HG03095 (cell line): Measurements from ENCODE around the gene ZBTB49.

Source experiments
- ATAC-seq: cut with Tn5 transposase; IDR thresholded peaks from one replicate; pipeline ENCODE4 v1.9.1; 2021; ENCODE audit warnings: moderate library complexity; ENCODE audit not compliant: unreplicated experiment

ZBTB49 gene

DNA sequence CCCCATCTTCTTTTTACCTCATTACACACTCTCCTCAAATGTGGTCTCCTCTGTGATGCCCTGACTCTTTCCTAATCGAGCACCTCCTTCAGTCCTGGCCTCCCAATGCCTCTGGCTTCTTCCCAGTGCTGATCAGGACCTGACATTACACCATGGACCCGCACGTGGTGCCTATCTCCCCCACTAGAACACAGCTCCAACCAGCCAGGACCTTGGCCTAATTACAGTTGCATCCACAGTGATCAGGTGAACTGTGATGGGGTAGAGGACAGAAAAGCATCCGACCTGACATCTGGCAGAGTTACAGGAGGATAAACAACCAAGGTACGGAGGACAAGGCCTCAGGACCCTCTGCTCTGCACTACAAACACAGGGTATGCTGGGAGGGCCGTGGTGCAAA, 12.5 kb upstream of the ZBTB49 start:
- ATAC-seq = no peak

DNA sequence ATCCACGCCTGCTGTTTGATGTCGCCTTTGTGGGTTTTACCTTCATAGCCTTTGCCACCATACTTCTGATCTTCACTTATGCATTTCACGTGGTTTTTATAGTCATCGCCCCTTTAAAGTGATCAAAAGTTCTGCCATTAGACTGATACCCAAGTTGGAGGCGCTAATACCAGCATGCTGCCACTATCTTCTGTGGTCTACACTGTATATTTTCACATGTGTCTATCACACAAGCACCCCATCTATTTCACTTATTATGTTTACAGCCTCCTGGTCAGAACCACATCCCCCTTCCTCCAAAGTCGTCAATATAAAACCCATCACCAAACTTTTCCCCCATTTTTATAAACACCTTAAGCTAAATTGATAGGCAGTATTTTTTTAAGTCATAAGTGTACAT, 8.3 kb upstream of the ZBTB49 start:
- ATAC-seq = no peak

DNA sequence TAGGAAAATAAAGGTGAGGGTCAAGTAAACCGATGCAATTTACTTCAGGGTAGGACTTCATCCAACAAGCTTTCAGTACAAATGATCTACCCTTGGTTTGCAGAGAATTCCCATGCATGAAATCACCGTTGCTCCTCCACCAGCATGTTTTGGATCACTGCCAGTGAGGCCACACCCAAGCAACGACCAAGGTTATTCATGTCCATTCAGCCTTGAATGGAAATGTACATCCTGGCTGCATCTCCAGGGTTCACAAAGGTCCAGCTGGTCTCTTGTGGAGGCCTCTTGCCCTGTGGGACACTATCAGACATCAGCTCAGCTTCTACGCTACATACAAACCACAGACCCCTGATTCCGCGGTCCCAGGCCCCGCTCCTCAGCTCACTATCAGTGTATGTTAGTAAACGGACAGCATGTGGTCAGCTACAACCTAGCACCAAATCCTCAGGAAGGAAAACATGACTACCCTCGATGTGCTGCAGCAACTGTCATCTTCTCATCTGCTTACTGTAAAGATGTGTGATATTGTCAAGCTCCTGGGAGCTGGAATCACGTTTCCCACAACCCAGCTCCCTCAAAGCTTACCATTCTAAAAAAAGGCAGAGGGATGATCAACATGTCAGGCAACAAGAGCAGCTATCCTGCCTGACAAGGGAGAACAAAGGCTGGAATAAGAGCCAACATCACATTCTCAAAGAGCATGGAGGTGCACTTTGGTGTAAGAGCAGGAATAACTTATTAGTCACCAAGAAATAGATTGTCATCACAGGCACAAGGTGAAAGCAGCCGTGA, 5.0 kb upstream of the ZBTB49 start:
- no peak for ATAC-seq

DNA sequence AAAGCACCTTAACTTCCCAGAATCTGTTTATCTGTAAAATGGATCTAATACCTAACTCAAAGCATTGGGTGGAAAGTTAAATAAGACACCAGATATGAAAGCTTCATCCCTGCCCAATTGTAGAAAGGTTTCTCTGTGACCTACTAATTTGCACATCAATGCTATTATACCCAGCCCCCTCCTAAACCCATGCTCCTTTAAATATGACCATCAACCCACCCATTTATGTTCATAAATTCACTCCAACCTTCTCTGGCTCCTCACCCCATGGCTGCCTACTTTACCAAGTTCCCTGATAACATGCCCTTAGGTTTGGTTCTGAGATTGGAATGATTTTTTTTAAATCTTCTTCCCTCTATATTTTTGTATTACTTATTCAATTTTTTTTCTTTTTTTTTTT, 2.0 kb upstream of the ZBTB49 start:
- ATAC-seq = no peak

DNA sequence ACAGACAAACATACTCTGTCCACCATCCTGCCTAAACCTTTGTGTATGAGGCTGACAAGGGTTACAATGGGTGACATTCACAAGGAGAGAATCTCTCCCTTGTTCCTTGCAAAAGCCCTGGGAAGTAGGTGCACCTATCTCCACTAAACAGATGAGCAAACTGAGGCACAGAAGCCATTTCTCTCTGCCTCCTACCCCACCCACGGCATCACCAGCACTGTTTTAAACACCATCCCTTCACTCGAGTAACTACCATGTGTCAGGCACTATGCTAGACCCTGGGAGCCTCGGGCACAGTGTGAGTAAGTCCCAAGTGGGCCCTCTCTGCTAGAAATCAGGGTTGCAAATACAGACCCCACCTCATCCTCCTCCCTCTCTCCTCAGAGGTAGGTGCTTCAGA, 996 bp upstream of the ZBTB49 start:
- no peak for ATAC-seq

DNA sequence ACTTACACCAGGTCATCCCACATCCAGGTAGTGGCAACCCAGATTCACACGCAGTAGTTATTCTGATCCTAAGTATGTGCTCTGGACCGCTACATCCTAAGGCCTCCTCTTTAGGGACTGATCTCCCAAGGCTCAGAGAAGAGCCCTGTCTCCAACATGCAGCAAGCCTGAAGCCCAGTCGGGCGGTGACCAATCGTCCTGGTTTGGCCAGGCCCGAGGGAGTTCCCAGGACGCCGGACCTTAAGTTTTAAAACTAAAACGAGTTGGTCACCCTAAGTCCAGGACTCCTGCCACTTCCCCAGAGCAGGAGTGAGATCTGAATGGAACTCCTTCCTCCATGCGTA, 482 bp upstream of the ZBTB49 start:
- peak; percentile 6 for ATAC-seq

DNA sequence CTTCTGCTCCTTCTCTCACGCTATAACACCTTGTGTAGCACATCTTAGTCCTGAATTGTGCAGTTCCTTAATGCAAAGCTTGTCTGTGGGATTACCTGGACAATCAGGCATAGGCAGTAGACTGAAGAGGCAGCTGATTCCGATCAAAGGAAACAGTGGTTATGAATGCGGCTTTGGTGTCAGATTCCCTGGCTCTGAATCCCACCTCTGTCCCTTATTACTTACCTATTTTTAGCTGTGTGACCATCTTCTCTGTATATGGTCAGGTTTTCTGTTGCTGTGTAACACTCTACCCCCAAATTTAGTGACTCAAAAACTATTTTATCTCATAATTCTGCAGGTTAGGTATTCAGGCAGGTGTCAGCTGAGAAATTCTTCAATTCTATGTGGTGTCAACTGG, 3.2 kb downstream of the ZBTB49 start:
- no peak for ATAC-seq

DNA sequence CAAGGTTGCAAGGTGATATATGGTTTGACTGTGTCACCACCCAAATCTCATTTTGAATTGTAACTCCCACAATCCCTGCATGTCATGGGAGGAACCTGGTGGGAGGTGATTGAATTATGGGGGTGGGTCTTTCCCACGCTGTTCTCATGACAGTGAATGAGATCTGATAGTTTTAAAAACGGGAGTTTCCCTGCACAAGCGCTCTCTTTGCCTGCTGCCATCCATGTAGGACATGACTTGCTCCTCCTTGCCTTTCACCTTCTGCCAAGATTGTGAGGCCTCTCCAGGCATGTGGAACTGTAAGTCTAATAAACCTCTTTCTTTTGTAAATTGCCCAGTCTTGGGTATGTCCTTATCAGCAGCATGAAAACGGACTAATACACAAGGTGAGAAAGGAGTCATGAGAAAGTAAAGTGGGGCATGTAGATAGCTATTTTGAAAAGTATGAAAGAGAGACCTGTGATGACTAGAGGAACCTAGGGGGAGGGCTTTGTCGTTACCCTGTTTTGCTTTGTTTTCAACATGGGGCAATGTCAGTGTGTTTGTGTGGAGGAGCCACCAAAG, 6.3 kb downstream of the ZBTB49 start:
- no peak for ATAC-seq

DNA sequence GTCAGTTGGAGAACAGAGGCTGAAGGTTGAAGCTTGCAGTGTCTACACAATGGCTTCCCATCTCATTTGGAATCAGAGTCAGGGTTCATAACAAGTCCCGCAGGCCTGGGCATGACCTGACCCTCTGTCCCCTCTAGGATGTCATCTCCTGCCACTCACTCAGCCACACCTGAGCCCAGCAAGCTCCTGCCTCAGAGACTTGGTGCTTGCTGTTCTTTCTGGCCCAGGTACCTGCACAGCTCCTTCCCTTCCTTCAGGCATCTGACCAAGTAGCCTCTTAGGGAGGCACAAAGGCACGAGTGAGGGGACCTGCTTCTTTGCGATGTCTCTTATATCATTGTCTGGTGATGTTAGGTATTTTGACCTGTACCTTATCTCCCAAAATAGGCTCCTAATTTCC, 9.0 kb downstream of the ZBTB49 start:
- no peak for ATAC-seq

DNA sequence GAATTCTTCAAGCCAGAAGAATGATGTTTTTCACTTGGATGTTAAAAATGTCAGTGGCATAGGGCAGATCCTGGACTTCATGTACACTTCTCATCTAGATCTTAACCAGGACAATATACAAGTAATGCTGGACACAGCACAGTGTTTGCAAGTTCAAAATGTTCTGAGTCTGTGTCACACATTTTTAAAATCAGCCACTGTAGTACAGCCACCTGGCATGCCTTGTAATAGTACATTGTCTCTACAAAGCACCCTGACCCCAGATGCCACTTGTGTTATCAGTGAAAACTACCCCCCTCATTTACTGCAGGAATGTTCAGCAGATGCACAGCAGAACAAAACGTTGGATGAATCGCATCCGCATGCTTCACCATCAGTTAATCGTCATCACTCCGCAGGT, 11.9 kb downstream of the ZBTB49 start:
- no peak for ATAC-seq

DNA sequence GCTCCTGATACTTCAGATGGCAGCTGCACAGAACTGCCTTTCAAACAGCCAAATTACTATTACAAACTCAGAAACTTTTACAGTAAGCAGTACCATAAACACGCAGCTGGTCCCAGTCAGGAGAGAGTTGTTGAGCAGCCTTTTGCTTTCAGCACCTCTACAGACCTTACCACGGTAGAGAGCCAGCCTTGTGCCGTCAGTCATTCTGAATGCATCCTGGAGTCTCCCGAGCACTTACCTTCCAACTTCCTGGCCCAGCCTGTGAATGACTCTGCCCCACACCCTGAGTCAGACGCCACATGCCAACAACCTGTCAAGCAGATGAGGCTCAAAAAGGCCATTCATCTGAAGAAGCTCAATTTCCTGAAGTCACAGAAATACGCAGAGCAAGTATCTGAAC, 12.4 kb downstream of the ZBTB49 start:
- ATAC-seq = no peak

DNA sequence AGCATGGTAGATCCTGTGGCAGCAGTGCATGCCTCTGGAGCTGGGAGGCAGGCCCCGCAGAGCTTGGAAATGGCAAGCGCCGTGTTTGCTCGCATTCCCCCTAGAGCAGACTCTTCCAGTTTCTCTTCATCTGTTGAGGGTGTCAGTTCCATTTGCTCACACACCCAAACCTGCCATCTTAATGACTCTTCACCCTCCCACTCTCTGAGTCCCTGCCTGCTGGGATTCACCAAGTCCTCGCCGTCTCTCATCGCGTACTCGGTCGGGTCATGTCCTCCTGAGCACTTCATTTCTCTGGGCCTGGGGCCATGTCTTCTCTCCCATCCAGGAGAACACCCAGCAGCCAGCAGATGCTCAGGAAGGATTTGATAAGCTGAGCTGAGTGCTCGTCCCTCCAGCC, 16.9 kb downstream of the ZBTB49 start:
- ATAC-seq = no peak

DNA sequence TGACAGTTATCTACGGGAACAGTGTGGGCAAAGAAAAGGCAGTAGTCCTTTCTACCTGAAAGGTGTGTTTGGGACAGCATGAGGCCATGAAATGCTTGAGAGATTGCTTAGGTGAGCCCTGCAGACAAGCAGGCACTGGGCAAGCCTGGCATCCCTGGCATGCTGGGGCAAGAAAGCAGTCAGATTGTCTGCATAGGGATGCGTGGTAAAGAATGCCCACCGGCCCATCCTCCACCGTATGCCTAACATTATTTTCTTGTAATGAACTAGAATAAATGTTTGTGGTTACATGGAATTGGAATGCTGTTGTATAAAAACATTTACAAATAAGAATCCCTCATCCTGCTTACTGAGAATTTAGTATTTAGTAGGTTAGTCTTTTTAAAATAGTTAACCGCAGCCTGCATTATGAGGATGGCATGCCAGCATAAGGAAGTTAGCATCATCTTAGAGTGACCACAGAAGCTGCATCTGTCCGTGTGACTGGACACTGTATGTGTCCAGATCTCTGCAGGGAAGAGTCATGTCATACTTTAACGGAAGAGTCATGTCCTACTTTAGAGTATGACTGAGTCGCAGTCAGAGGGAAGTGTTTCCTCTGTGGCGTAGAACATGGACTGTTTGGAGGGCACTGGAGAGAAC, 18.9 kb downstream of the ZBTB49 start:
- no peak for ATAC-seq

DNA sequence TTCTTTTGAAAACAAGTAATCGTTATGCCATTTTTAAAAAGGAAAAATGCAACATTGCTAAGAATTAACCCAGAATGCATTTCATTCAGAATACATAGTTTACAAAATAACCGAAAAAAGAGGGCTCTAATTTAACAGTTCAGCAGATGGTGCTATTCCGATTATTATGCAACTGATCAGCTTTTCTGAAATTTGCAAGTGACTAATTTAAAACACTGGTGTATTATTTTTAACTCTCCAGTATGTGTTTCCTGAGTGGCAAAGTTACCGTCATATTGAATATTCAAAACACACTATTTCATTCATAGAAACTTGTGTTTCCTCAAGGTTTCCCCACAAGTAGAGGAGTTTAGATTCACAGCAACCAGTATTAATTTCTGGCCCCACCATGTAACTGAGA, 21.1 kb downstream of the ZBTB49 start:
- ATAC-seq = no peak

DNA sequence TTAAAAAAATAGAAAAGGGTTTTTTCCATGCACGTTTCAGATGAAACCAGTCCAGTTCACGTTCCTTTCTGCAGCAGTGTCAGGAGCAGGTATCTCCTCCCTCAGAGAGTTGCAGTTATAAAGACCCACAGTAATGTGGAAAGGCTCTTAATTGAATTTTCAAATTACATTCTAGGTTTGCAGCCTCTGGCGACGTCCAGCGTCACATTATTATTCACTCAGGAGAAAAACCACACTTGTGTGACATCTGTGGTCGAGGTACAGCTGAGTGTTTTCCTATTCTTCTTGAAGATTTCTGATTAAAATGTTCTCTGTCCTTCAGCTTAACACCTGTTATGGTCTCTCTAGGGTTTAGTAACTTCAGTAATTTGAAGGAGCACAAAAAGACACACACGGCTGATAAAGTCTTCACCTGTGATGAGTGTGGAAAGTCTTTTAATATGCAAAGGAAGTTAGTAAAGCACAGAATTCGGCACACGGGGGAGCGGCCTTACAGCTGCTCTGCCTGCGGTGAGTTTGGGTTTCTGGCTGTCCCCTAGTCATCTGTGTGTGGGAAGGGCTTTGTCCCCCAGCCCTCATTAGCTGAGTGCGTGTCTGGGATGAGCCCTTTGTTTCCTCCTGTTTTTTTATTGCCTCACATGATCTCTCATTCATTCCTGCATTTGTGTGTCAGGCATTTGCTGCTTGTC, 25.6 kb downstream of the ZBTB49 start:
- no peak for ATAC-seq

DNA sequence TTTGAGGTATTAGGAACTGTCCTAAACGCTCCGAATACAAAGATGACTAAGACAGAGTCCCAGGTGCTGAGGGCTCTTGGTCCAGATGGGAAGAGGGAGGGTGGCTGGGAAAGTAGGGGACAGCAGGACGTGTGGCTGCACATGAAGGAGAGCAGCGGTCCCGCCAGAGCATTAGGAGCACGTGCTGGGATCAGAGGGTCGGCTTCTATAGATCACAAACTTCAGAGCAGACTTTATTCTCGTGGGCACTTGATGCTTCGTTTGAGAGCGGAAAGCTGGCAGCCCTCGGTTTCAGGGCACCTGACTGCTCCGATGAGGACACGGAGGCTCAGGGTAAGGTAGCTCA, 26.1 kb downstream of the ZBTB49 start:
- no peak for ATAC-seq

DNA sequence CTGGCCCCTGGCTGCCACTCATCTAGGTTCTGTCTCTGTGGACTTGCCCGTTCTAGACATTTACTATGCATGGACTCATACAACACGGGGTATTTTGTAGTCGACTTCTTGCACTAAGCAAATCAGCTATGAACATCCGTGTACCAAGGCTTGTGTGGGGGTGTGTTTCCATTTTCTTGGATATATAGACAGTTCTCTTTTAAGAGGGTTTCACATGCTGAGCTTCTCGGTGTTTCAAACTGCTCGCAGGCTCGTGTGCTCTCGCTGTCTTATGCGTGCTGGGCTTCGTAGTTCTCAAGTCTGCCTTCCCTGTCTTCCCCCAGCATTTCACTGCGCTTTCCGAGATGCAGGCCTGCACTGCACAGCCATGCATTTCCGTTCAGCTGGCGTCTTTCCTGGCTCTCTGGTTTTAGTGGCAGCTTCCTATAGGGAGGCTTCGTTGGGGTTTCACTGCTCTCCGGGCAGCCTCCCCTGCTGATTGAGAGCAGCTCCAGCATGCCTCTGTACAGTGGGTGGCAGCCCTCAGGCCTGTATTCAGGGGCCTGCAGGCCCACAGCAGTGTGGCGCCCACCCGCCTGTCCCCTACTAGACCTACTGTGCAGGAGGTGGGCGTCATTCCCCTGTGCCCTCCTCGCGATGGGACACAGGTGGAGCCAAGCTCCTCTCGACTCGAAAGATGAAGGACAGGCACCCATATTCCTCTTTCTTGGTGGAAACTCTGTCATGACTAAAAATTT, 27.6 kb downstream of the ZBTB49 start:
- no peak for ATAC-seq

DNA sequence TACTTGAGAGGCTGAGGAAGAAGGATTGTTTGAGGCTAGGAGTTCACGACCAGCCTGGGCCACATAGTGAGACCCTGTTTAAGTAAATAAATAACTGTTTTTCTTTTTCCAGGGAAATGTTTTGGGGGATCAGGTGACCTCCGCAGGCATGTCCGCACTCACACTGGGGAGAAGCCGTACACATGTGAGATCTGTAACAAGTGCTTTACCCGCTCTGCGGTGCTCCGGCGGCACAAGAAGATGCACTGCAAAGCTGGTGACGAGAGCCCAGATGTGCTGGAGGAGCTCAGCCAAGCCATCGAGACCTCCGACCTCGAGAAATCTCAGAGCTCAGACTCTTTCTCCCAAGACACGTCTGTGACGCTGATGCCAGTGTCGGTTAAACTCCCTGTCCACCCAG, 30.5 kb downstream of the ZBTB49 start:
- no peak for ATAC-seq

DNA sequence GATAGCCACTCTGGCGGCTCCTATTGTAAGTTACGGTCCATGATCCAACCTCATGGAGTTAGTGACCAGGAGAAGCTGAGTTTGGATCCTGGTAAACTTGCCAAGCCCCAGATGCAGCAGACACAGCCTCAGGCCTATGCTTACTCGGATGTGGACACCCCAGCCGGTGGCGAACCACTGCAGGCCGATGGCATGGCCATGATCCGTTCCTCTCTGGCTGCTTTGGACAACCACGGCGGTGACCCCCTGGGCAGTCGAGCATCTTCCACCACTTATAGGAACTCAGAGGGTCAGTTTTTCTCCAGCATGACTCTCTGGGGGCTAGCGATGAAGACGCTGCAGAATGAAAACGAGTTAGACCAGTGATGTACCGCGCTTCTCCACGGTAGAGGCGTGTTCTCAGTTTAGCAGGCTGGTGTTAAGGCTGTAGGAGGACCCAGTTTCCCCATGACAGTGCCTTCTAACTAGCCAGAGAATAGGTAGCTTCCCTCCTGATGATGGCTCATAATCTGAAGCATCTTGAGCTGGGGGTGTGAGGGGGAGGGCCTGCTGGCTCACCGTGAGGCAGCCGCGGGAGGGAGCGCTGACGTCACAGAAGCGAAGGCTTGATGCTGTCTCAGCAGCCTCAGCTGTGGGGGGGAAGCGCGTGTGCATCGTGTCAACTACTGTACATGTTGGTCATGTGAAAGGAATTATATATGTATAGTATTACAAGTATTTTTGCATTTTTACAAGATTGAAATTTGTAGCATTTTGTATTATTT, 31.1 kb downstream of the ZBTB49 start:
- no peak for ATAC-seq

DNA sequence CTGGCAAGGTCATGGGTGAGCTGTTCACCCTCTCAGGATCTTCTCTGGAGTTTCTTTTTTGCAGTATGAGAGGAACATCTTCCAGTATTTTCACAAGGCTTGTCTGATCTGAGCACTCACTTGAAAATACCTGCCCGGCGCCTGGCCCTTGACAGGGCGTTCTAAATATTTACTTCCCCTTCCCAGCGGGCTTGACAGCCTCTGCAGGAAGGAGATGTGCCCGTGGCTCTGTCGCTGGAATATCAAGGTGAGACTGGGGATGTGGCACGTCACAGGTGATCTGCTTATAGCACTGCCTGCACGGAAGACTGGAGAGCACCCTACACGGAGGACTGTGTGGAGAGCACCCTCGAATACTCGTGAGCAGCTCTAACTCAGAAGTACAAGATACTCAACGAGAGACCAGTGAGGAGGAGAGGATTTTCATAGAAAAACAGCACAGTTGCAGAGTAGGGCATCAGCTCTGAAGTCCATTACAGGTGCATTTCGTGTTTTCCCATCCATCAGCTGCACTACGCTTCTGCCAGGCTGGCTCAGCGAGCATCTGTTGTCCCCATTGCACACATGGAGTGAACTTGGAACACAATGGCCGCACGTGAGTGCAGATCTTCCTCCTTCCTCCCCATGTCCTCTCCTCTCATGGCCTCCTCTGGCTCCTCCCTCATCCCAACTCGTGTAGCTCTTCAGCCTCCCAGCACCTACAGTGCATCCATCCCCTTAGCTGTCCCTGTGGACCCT, 32.1 kb downstream of the ZBTB49 start:
- ATAC-seq = no peak
